ENCODE data around the gene IGSF23.

DNA sequence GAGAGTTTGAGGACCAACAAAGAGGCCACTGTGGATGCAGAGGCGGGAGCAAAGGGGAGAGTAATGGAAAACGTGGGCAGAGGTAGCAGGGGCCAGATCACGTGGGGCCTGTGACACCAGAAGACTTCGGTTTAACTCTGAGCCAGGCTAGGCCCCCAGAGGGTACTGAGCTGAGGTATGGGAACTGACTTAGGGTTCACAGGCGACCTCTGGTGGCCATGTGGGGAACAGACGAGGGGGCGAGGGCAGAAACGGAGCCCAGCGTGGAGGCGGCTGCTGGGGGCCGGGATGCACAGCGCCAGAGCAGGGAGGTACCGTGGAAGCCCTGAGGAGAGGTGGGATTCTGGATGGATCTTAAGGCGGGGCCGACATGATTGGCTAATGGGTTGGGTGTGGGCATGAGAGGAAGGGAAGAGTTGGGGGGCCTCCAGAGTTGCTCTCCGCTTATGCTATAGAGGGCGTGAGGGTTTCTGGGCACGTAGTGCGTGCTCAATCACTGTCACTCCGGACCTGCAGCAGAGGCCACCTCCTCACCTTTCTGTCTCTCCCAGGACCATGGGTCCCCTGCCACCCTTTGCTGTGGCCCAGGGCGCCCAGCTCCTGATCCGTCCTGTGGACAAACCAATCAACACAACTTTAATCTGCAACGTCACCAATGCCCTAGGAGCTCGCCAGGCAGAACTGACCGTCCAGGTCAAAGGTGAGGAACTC is 44.0 kb downstream of the IGSF23 start:
- TF ChIP-seq EZH2 (optimal IDR thresholded peaks at IDR 0.05; ENCODE audit: low read depth, low read length), result no peak
- TF ChIP-seq, protein P1, sequence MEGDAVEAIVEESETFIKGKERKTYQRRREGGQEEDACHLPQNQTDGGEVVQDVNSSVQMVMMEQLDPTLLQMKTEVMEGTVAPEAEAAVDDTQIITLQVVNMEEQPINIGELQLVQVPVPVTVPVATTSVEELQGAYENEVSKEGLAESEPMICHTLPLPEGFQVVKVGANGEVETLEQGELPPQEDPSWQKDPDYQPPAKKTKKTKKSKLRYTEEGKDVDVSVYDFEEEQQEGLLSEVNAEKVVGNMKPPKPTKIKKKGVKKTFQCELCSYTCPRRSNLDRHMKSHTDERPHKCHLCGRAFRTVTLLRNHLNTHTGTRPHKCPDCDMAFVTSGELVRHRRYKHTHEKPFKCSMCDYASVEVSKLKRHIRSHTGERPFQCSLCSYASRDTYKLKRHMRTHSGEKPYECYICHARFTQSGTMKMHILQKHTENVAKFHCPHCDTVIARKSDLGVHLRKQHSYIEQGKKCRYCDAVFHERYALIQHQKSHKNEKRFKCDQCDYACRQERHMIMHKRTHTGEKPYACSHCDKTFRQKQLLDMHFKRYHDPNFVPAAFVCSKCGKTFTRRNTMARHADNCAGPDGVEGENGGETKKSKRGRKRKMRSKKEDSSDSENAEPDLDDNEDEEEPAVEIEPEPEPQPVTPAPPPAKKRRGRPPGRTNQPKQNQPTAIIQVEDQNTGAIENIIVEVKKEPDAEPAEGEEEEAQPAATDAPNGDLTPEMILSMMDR (IDR thresholded peaks at IDR 0.05; ENCODE audit: low read length), result peak; percentile 92
- no peak for TF ChIP-seq EZH2phosphoT487 (IDR thresholded peaks at IDR 0.05; ENCODE audit: low read length)
